IPS-18c (cell line): ENCODE data around the gene NRP1.

Experiments
- H3K4me3 ChIP-seq: 2 replicates; pipeline ENCODE4 v1.7.0; 2013; ENCODE audit warnings: low read depth, mild to moderate bottlenecking, low read length, moderate library complexity; ENCODE audit not compliant: insufficient read depth
- H3K9me3 ChIP-seq: one replicate; pipeline ENCODE4 v1.6.1; 2013; ENCODE audit warnings: mild to moderate bottlenecking, low read length, moderate library complexity; ENCODE audit not compliant: control insufficient read depth, insufficient read depth

Gene NRP1

DNA sequence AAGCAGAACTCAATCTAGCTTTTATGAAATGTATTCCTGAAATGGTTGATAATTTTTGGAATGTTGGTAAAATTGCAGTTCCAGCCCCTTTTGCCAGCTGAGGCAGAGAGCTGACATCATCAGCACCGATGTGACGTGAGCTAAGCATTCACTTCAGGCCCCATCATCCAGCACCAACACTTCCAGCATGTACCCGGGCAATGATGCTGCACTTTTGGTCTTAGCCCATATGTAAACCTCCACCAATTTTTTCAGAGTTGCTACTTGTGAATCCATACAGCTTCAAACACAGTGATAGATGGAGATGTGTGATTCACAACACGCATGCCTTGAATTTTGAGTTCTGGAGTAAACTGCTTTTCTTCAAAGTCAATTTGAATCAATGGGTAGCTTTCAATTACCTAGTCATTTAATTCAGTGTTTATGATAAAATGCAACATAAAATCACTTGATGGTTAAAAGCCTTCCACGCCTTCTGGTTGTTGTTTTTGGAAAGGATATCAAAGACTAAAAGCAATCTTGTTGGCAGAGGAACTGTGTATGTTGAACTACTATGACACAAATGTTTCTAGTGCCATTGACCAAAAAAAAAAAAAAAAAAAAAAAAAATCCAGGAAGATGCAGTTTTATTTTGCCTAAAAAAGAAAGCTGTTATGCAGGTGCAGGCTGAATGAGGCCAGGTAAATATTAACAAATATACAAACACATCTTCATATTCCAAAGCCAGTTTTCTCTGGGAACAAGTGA lies 73.9 kb downstream of the NRP1 start:
- no peak overlapping the region for H3K4me3 ChIP-seq
- peaks cover 2% of the 10 kb centered on the region for H3K9me3 ChIP-seq

DNA sequence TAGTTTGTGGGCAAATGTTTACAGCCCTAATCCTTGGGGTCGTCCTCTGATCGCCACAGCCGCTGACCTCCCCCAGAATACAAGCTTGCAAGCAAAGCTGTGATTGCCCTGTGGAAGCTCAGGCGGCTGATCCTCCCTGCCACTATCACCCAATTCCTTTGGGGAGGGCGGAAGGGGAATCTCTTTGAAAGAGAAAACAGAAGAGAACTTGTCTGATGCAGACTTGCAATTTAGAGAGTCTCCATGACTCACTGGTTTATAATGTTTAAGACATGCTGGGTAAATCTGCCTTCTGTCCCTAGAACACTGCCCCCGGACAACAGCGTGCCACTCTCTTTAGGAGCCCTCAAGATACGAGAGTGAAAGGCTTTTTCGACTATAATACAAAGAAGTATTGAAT lies 75.5 kb downstream of the NRP1 start:
- no peak overlapping the region for H3K4me3 ChIP-seq
- no peaks in the 10 kb centered on the region for H3K9me3 ChIP-seq

- Histone ChIP-seq H3K4me3 (no peak overlapping the region), H3K9me3 (no peaks in the 10 kb centered on the region)
Observed at GRCh38 chr10:33257439-33258080, 76.9 kb downstream of the NRP1 start.

DNA sequence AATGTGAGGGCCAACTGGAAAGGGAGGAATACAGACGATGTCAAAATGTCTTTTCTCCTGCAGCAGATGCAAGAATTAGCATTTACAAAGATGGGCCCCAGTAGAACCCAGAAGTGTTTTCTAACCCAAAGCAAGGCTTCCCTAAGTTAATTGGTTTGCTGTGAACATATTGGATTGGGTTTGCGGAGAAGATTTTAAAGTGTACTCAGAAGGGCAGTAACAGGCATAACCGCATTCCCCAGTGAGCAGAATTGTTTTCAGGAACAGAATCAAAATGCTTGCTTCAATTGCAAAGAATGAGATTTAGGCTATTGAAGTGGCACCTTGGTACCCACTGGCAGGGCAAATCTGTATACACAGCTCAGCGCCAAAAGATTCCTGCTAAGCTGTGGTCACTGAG lies 78.0 kb downstream of the NRP1 start:
- Histone ChIP-seq H3K9me3 (no peaks in the 10 kb centered on the region), H3K4me3 (no peak overlapping the region)

DNA sequence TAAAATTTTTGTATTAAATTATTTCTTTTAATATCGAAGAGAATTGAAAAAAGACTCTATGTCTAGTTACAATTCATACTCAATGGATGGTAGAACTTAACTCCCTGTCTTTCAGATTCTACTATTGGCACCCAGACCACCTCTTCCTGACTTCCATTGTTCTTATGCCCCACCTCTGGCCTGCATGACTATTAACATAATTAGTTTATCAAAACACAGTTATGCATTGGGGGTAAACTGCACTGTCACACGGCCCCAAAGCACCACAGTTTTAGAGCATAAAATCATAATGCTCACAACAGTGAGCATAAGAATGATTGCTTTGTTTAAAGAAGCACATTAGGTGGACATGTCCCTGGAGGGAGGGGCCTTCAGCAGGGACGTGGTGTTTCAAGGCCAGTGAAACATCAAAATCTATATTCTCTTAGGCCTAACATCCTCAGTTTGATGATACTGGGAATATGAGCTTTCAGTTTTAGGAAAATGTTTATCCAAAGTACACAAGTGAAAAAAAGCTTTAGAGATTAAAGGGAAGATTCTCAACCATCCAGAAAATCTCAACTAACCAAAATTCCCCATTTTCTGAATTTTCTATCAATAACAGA lies 79.8 kb downstream of the NRP1 start:
- no peaks in the 10 kb centered on the region for H3K9me3 ChIP-seq
- H3K4me3 ChIP-seq: no peak overlapping the region

- H3K9me3 ChIP-seq: no peaks in the 10 kb centered on the region
Observed at GRCh38 chr10:33253411-33253810, 81.1 kb downstream of the NRP1 start.

DNA sequence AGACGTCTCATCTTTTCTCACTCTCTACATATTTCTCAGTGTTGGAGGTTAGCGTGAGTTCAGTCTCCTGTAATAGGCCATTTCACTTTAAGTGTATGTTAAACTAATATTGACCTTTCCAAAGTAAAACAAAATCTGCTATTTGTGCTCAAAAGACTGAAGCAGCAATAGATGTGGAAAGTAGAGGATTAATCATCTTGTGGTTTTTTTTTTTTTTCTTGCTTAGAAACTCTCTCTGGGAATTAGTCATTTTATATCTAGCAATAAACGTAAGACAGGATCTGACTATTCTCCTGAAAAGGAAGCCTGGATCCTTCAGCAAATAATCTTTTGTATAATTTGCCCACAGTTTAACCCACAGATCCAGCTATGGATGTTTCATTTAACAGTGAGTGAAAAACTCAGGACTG lies 81.7 kb downstream of the NRP1 start:
- no peak overlapping the region for H3K4me3 ChIP-seq
- H3K9me3 ChIP-seq: no peaks in the 10 kb centered on the region

More at GRCh38 chr10:33253411-33253810, 81.1 kb downstream of the NRP1 start:
- no peak overlapping the region for H3K4me3 ChIP-seq

- Histone ChIP-seq H3K9me3 (no peaks in the 10 kb centered on the region), H3K4me3 (no peak overlapping the region)
Observed at GRCh38 chr10:33252324-33252723, 82.1 kb downstream of the NRP1 start.

- H3K4me3 ChIP-seq: no peak overlapping the region
- H3K9me3 ChIP-seq: no peaks in the 10 kb centered on the region
Observed at GRCh38 chr10:33249659-33250345, 84.7 kb downstream of the NRP1 start.

DNA sequence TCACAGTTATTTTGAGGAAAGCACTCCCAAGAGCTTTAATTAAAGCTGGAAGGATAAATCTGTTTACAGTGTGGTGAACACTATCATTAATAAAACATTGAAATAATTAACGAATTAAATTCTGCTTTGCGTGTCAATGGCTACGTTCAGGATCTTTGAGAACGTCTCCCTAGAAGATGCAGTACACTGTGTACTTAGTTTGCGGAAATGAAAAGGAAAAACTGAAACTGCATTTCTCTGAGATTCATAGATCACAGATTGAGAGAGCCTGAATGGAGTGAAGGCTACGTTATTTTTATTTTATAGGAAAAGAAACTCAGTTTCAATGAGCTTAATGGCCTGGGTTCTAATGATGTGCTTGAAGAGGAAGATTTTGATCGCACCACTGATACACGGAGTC lies 85.3 kb downstream of the NRP1 start:
- no peak overlapping the region for H3K4me3 ChIP-seq
- H3K9me3 ChIP-seq: no peaks in the 10 kb centered on the region

DNA sequence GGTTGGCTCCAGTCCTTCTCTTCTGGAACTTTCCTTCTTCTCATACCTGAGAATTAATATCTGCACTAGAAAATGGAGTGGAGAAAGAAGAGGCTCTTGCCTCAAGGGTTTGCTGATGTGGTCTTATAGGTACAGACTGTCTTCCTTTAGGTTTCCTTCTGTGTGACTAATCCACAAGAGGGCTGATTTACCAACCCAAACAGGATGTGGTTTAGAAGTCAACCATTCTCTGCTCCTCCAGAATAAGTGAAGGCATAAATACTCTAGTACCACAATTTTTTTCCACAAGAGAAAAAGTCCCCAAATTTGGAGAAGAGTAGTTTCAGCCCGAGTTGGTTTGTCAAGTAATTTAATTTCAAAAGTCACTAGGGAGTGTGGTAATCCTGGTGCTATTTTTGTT lies 85.8 kb downstream of the NRP1 start:
- Histone ChIP-seq H3K9me3 (no peaks in the 10 kb centered on the region), H3K4me3 (no peak overlapping the region)

DNA sequence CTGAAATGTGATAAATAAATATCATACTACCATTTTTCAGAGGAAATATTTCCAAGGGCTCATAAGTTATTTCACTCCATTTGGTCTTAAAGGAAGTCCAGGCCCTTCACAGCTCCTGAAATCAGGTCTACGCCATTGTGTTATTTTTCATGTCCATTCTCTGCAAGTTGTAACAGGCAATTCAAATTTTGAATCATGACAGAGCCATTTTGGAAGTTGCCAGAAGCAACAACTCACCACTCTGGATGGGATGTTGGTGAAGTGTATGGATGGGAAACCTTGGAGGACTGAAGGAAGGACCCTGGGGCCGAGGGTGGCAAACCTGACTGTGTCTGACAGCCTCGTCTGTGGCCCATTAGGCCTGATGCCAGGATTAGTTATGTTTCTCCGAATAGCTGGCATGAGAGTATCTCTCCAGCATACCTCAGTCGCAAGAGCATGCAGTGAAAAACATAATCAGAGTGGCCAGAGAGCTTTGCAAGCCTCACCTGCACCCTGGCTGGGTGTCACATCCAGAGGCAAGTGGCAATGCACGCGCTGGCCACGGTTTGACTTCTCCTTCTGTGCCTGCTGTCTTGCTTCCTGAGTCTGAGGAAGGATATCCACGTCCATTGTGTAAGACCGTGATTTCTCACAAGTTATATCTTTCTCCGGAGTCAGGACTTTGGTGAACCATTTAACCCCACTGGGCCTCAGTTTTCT lies 87.1 kb downstream of the NRP1 start:
- Histone ChIP-seq H3K4me3 (no peak overlapping the region), H3K9me3 (no peaks in the 10 kb centered on the region)

DNA sequence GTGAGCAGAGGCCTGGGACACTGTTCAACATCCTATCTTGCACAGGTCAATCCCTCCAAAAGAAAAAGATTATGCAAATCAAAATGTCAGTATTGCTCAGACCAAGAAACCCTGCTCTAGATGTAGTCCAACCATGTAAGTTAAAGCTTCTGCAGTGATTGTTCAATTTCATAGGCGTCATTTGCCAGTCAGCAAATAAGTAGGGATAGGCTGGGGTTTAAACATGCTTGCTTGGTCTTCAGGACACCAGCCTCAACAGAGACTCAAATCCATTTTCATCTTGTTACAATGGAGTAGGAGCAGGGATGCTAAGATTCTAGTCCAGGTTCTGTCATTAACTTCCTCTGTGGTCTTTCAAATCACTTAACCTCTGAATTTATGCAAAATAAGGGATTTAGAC lies 89.1 kb downstream of the NRP1 start:
- H3K4me3 ChIP-seq: no peak overlapping the region
- H3K9me3 ChIP-seq: no peaks in the 10 kb centered on the region

DNA sequence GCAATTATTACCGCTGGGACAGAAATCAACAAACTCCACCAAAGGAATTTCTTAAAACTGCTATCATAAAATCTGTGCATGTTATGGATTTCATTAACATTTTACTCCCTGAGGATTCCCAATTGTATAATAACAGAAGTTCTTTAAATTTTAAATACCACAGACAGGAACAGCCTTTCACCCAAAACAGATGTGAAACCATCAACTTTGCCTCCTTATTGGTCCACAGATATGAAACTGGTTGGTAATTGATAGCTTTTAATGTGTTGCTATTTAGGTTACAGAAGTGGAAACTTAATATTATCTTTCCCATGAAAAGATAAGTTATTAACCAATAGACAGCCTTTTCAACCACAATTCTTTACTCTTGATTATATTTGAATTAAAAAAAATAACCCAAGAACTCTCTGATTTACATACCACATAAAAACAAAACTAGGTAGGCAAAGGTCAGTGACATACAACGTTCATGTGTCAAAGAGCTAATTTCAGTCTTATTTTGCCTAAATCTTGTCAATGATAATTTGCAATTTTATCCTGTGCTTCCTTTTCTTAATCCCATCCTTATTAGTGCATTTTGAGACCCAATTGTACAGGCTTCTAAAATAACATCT lies 90.0 kb downstream of the NRP1 start:
- Histone ChIP-seq H3K4me3 (no peak overlapping the region), H3K9me3 (no peaks in the 10 kb centered on the region)

- no peaks in the 10 kb centered on the region for H3K9me3 ChIP-seq
- H3K4me3 ChIP-seq: no peak overlapping the region
Observed at GRCh38 chr10:33243703-33244102, 90.8 kb downstream of the NRP1 start.

DNA sequence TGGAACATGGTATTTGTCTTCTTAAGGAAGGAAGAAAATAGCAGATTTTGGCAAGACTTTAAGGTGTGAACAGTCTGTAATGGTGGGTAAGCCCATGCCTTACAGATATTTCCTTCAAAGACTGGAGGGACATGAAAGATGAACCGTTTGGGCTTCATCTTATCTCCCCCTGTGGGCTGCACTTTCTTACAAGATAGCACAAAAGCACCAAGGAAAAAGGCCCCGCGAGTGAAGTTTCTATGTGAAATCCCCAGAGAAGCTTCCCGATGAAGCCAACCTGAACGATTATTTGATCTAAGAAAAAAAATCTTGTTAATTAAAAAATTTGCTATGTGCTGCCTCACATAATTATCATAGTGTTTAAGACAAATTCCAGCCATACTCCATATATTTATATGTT lies 91.5 kb downstream of the NRP1 start:
- no peaks in the 10 kb centered on the region for H3K9me3 ChIP-seq
- no peak overlapping the region for H3K4me3 ChIP-seq

DNA sequence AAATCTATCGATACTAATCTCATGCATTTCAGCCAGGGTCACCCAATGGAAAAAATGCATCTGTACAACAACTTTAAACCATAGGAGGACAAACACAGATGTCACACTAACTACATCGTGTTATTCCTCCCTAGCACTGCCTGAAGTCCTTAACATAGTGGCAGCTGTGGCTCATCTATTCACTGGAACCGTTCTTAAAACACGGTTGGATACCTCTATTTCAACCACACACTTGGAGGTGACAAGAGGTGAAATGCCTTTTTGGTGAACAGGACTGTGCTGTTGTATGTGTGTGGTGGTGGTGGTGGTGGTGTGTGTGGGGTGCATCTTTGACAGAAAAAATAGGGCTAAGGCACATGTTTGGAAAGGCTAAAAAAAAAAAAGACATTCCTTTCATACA lies 93.1 kb downstream of the NRP1 start:
- Histone ChIP-seq H3K9me3 (no peaks in the 10 kb centered on the region), H3K4me3 (no peak overlapping the region)
